GM19463 (cell line): ENCODE measurements around the gene SLC9B2.

Experiments used
- ATAC-seq: cut with Tn5 transposase; IDR thresholded peaks from one replicate; pipeline ENCODE4 v1.9.1; 2021; ENCODE audit warnings: mild to moderate bottlenecking, moderate library complexity; ENCODE audit not compliant: unreplicated experiment

SLC9B2 gene

GRCh38 chr4:103076747-103077347 is at the start of gene SLC9B2:
Gene SLC9B2 (minus strand): TSS chr4:103076761. CDS start chr4:103067550, 9,211 bp downstream.
- peak; percentile 43 for ATAC-seq

GRCh38 chr4:103126126-103126525 is 49.6 kb upstream of the SLC9B2 start:
- ATAC-seq: no peak

- no peak for ATAC-seq
These were observed 46.6 kb upstream of the SLC9B2 start for GRCh38 chr4:103123114-103123513.

GRCh38 chr4:103118166-103118565 is 41.6 kb upstream of the SLC9B2 start:
- ATAC-seq: no peak

GRCh38 chr4:103111598-103111997 is 35.0 kb upstream of the SLC9B2 start:
- ATAC-seq: no peak

GRCh38 chr4:103108542-103108941 is 32.0 kb upstream of the SLC9B2 start:
- ATAC-seq: no peak

GRCh38 chr4:103105558-103106356 is 29.2 kb upstream of the SLC9B2 start:
- no peak for ATAC-seq

GRCh38 chr4:103104886-103105285 is 28.3 kb upstream of the SLC9B2 start:
- ATAC-seq: no peak

- ATAC-seq: no peak
These were observed 24.1 kb upstream of the SLC9B2 start for GRCh38 chr4:103100691-103101090.

GRCh38 chr4:103099691-103100392 is 23.3 kb upstream of the SLC9B2 start, which contains the start of gene BDH2:
Gene BDH2 (minus strand): TSS chr4:103099834. CDS start chr4:103096254, 3,580 bp downstream.
- ATAC-seq: peak; percentile 94

- no peak for ATAC-seq
These were observed 22.3 kb upstream of the SLC9B2 start for GRCh38 chr4:103098756-103099440.

- ATAC-seq: no peak
These were observed 21.8 kb upstream of the SLC9B2 start for GRCh38 chr4:103098341-103098740.

GRCh38 chr4:103097112-103097511 is 20.6 kb upstream of the SLC9B2 start:
- ATAC-seq: no peak

- no peak for ATAC-seq
These were observed 18.5 kb upstream of the SLC9B2 start for GRCh38 chr4:103095080-103095479.

GRCh38 chr4:103092245-103092644 is 15.7 kb upstream of the SLC9B2 start:
- no peak for ATAC-seq

GRCh38 chr4:103091601-103092223 is 15.2 kb upstream of the SLC9B2 start:
- ATAC-seq: peak; percentile 80

GRCh38 chr4:103089481-103089880 is 12.9 kb upstream of the SLC9B2 start:
- ATAC-seq: no peak

GRCh38 chr4:103086551-103086950 is 10.0 kb upstream of the SLC9B2 start:
- no peak for ATAC-seq

GRCh38 chr4:103085555-103086196 is 9.1 kb upstream of the SLC9B2 start:
- no peak for ATAC-seq

- no peak for ATAC-seq
These were observed 3.1 kb upstream of the SLC9B2 start for GRCh38 chr4:103079621-103080020.
